NCI-H226 (cell line): ENCODE data around the gene ZBED1.
"Not testable (repeated sequence)": the region's sequence is repeated elsewhere in the genome, so short reads cannot be mapped to it uniquely, and the experiment has no call there.

Experiments
- DNase-seq: peaks from one replicate; pipeline ENCODE4 v3.0.0-alpha.2; 2015

Gene ZBED1

DNA sequence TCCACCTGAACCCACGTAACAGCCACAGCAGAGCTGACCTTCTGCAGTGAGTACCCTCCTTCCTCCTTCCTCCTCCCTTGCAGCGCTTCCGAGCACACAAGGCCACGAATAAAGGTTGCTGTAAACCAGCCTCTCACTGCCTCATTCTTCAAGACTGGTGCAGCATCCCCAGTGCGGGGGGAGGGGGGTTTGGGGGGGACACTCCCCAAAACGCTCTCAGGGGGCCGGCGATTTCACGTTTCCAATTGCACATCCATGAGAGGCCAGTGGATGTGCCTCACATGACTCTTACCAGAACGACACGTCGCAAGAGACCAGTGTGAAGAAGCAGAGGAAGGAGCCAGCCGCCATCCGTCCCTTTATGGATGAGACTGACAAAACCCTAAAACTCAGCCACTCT, 5.2 kb downstream of the ZBED1 start:
- DNase-seq, result no peak

DNA sequence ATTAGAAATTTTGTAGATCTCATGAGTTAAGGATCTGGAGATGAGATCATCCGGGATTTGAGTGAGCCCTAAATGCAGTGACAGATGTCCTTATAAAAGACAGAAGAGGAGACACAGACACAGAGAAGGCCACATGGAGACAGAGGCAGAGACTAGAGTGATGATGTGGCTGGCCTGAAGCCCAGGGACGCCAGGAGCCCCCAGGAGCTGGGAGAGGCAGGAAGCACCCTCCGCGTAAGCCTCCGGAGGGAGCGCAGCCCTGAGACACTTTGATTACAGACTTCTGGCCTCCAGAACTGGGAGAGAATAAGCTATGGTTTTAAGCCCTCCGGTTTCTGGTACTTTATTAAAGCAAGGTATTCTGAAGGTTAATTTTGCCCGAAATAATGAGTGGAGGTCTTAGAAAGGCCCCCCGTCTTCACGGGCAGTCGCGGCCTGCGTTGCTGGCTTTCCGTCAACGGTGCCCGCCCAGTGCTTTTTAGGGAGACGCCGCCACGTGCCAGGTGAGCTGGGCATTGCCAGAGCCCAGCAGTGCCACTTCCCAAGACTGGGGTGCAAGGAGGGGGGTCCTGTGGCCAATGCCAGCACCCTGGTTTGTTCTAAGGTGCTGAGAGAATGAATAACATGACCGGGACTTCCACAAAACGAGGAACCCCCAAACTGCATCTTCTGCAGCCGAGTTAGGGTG, 8.1 kb downstream of the ZBED1 start:
- DNase-seq, result no peak

DNA sequence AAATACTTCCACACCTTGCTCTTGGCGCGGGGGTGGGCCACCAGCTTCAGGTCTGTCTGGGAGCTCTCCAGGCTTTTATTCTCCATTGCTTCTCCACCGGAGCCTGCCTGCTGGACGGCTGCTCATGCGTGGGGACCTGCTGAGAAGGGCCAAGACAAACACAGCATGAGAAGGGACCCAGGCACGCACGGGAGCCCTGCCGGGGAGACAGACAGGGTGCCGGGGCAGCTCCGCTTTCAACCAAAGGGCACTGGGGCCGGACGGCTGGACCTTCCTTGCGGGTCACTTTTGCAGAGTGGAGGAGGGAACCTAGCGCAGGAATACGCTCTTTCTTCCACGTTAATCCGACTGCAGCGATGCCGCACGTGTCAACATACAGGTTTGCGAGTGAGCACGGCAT, 10.1 kb downstream of the ZBED1 start:
- DNase-seq, result no peak

DNA sequence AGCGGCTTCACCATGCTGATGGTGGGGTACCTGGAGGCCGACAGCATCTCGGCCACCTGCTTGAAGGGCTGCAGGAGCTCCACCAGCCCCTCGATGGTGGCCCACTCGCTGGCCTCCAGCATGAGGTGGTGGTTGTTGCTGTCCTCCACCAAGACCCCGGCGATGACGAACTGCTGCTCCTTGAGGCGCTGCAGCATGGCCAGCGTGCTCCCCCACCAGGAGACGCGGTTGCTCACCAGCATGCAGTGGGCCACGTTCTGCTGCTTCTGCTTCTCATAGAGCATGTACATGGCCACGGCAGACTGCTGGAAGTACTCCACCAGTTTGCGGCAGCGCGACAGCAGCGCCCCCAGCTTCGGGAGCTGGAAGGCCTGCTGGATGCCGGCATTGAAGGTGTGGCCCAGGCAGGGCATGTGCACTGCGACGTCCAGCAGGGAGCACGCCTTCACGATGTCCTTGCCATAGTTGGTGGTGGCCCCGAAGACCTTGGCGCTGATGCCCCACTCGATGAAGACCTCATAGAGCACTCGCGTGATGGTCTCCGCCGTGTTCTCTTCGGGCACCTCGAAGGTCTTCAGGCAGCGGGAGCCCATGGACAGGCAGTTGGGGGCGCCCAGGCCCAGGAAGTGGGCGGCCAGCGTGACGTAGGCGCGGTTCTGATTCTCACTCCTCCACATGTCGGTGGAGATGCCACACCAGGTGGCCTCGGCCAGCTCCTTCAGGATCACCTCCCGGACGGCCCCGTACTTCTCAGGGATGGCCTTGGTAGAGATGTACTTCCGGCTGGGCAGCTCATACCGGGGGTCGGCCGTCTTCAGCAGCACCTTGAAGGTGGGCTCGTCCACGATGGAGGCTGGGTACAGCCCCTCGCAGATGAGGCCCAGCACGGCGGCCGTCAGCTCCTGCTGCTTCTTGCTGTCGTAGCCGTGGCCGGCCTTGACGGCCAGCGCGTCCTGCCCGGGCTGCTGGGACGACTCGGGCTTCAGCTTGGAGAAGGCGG, 11.0 kb downstream of the ZBED1 start:
- no peak for DNase-seq

DNA sequence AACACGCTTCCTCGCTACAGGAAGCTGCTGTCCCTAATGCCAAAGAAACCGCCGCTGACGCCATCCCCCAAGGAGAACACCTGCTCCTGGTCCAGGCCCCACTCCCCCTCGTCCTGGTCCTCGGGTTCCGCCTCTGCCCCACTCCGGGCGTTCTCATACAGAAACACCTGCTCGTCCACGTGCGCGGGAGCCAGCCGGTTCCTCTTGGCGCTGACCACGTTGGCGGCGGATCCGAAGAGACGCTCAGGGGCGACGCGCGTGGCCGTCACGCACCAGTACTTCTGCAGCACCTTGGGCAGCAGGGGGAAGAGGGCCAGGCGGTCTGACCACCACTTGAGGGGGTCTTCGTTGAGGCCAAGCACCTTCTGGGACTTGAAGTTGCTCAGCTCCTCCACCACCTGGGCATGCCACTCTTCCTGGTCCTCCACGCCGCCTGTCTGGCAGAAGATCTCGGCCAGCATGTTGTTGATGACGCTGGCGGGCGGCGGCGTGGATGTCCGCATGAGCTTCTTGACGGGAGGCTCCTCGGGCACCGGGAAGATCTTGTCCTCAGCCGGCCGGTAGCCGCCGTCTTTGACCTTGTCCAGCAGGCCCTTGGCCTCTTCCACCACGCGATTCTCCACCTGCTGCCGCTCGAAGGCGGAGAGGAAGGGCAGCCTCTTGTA, 12.0 kb downstream of the ZBED1 start:
- DNase-seq, result no peak

DNA sequence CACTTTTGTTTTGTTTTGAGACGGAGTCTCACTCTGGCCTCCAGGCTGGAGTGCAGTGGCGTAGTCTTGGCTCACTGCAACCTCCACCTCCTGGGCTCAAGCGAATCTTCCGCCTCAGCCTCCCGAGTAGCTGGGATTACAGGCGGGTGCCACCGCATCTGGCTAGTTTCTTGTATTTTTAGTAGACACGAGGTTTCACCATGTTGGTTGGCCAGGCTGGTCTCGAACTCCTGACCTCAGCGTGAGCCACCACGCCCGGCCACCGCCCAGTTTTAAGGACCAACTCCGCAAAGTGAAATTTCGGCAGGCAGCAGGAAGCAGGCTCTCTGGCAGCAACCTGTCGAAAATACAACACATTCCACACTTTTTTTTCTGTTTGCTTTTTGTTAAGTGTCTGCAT, 13.4 kb downstream of the ZBED1 start:
- DNase-seq, result no peak

DNA sequence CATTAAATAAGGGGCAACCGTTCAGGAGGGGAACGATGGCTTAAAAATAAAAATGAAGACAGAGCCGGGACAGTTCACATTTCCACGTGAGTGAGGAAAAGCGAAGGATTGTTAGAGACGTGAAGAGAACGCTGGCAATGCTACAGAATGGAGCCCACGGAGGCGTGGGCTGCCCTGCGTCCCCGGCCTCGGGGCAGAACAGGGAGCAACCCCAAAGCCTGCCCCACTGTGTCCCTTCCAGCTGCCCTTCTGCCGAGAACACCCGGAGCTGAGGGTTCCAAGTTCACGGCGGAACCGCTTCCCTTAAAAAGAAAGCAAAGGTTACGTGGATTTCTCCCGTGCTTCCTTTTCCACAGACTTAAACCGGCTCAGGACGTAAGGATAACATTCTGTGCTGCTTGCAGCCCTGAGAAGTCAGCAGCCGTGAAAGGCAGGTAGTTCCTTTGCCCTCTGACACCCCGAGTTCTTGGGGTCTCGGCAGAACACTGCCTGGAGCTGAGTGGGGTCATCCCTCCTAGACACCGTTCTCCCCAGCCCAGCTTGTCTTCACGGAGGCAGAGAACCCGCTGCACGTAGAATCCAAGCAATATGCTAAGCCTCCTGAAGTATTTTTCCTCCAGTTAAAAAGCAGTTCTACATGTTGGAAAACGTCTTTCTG, 14.2 kb downstream of the ZBED1 start:
- DNase-seq, result no peak

DNA sequence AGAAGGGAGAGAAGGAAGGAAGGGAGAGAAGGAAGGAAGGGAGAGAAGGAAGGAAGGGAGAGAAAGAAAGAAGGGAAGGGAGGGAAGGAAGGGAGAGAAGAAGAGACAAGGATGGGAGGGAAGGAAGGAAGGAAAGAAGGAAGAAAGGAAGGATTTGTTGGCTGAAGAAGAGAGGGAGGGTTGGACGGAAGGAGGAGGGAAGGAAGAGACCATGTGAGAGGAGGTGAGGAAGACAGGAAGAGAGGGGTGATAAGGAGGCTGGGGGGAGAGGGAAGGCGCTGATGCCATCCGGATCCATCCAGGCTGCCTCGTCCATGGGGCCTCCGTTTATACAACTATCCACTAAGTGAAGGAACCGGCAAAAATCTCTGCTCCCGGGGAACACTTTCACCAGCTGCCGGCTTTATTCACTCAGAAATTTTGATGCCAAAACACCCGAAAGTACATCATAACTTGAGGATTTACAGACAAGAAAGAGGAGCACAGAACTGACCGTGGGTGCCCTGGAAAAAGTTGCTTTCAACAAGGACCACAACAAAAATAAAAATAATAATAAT, 14.9 kb downstream of the ZBED1 start:
- DNase-seq, result no peak

DNA sequence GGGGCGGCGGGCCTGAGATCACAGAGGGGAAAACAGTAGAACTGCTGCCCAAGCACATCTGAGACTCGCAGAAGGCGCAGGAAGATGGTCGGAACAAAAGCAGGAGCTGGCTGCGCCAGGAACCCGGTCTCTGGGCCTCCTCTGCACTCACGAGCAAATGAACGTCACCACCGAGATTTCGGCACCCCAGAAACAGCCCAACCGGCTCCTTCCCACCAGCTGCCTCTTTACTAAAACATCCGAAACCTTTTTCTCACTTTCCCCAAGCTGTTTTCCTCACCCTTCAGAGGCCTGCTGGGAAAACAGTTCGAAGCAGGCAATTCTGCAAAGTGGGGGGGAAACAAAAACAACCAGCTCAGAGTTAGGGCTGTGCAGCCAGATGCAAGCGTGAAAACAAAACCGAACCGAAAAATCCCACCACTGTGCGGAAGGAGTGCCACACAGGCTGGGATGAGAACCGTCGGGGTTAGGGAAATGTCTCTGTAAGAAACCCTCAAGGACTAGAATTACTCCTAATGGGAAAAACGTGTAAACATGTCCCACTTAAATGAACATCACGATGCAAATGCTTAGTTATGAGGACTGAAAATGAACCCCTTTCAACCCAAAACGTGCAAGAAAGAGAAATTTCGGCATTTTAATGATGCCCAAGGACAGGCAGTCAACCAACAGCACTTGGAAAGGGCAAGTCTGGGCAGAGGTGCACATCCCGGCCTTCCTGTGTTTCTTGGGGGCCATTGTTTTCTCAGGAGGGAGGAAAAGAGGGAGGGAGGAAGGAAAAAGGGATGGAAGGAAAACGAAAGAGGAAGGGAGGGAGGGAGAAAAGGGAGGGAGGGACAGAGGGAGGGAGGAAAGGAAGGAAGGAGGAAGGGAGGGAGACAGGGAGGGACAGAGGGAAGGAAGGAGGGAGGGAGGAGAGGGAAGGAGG, 15.8 kb downstream of the ZBED1 start:
- no peak for DNase-seq

DNA sequence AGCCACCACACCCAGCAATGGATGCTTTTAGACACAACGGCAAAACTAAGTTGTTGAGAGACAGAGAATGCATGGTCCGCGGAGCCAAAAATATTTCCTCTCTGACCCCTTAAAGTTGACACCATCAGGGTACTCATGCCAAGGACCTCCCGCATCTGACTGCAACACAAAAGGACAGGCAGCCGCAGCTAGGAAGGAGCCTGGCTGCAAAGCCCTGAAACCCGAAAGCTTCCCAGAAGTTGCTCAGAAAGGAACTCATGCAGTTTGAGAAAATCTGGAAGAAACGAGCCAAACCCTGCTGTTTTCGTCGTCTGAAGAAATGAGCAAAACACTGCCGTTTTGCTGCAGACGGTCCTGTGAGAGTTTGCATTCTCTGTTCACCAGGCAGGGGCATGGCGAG, 16.5 kb downstream of the ZBED1 start:
- no peak for DNase-seq

DNA sequence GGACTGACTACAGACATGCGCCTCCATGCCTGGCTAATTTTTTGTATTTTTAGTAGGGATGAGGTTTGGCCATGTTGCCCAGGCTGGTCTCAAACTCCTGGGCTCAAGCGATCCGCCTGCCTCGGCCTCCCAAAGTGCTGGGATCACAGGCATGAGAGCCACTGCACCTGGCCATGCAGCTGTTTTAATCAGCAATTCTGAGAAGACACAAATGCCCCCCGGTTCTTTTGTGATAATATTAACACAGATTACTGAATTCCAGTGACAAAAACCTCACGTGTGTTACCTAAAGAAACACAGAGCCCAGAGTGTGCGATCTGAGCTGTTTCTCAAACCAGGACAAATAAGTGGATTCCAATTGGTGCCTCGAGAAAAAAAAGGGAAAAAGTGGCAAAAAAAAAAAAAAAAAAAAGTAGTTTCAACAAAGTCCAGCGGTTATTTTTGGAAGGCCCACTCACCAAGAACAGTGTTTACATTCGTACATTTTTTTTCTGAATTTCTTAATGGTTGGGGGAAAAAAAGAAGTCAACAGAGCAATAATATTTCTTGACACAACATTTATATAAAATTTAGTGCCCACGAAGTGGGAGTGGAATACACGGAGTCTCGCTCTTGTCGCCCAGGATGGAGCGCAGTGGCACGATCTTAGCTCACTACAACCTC, 17.2 kb downstream of the ZBED1 start:
- DNase-seq, result no peak

DNA sequence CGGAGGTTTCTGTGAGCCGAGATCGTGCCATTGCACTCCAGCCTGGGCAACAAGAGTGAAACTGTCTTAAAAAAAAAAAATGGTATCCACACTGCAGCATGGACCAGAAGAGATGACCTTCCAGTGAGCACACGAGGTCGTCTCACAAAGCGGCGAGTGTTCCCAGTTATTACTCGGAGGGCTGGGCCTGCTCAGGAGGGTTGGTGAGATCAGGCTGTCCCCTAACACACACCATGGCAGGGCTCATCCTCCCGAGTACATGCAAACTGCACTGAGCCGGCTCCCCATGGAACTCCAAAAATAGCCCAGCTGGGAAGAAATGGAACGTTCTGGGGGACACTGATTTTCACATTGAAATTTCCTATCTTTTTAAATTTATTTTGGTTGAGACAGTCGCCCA, 19.2 kb downstream of the ZBED1 start:
- DNase-seq, result not testable (repeated sequence)

DNA sequence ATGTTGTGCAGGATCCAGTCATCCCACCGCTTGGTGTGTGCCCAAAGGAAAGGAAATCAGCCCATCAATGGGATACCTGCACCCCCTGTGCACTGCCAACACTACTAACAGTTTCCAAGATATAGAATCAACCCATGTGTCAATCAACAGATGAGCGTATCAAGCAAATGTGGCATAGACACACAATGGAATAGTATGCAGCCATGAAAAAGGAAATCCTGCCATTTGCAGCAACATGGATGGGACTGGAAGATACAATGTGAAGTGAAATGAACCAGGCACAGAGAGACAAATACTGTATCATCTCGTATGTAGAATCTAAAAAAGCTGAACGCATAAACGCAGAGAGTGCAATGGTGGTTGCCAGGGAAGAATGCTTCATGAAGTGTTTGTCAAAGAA, 20.8 kb downstream of the ZBED1 start:
- DNase-seq, result not testable (repeated sequence)

DNA sequence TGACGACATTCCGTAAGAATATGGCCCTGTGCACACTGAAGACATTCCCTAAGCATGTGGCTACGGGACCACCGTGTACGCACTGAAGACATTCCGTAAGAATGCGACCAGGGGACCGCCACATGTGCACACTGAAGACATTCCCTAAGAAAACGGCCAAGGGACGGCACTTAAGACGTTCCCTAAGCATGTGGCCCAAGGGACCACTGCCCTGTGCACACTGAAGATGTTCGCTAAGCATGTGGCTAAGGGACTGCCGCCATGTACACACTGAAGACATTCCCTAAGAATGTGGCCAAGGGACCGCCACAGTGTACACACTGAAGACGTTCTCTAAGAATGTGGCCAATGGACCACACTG, 21.4 kb downstream of the ZBED1 start:
- no peak for DNase-seq

DNA sequence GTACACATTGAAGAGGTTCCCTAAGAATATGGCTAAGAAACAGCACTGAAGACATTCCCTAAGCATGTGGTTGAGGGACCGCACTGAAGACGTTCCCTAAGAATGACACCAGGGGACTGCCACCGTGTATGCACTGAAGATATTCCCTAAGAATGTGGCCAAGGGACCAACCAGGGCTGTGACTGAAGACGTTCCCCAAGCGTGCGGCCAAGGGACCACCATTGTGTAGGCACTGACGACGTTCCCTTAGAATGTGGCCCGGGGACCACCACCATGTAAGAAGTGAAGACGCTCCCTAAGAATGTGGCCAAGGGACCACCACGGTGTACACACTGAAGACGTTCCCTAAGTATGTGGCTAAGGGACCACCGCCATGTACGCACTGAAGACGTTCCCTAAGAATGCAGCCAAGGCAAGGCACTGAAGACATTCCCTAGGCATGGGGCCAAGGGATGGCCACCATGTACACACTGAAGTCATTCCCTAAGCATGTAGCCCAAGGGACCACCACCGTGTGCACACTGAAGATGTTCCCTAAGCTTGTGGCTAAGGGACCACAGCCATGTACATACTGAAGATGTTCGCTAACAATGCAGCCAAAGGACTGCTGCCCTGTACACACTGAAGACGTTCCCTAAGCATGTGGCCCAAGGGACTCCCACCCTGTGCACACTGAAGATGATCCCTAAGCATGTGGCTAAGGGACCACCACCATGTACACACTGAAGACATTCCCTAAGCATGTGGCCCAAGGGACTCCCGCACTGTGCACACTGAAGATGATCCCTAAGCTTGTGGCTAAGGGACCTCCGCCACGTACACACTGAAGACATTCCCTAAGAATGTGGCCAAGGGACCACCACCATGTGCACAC, 22.0 kb downstream of the ZBED1 start:
- DNase-seq, result no peak

DNA sequence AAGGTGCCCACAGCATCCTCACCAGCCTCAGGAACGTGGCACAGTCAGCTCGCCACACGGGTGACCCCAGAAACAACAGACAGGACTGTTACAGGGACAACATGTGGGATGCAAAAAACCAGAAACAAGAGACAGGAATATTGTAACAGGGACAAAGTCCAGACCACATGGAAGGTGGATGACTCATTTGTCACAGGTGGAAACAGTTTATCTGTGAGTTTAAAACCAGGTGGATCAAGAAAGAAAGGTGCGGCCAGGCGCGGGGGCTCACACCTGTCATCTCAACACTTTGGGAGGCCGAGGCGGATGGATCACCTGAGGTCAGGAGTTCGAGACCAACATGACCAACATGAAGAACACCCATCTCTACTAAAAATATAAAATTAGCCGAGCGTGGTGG, 23.5 kb downstream of the ZBED1 start:
- not testable (repeated sequence) for DNase-seq

DNA sequence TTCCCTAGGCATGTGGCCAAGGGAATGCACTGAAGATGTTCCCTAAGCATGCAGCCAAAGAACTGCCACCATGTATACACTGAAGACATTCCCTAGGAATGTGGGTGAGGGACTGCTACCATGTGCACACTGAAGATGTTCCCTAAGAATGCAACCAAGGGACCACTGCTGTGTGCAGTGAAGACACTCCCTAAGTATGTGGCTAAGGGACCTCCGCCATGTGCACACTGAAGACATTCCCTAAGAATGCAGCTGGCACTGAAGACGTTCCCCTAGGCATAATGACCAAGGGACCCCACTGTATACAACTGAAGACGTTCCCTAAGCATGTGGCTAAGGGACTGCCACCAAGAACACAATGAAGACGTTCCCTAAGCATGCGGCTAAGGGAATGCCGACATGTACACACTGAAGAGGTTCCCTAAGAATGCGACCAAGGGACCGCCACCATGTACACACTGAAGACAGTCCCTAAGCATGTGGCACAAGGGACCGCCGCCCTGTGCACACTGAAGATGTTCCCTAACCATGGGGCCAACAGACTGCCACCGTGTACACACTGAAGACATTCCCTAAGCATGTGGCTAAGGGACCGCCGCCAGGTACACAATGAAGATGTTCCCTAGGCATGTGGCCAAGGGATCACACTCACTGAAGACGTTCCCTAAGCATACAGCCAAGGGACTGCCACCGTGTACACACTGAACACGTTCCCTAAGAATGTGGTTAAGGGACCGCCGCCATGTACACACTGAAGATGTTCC, 25.6 kb downstream of the ZBED1 start:
- DNase-seq, result no peak

DNA sequence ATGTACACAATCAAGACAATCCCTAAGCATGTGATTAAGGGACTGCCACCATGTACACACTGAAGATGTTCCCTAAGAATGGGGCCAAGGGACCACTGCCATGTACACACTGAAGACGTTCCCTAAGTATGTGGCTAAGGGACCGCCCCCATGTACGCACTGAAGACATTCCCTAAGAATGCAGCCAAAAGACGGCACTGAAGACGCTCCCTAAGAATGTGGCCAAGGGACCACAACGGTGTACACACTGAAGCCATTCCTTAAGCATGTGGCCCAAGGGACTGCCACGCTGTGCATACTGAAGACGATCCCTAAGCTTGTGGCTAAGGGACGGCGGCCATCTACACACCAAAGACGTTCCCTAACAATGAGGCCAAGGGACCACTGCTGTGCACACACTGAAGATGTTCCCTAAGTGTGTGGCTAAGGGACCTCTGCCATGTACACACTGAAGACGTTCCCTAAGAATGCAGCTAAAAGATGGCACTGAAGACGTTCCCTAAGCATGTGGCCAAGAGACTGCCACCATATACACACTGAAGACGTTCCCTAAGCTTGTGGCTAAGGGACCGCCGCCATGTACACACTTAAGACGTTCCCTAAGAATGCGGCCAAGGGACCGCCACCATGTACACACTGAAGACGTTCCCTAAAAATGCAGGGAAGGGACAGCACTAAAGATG, 26.4 kb downstream of the ZBED1 start:
- no peak for DNase-seq

DNA sequence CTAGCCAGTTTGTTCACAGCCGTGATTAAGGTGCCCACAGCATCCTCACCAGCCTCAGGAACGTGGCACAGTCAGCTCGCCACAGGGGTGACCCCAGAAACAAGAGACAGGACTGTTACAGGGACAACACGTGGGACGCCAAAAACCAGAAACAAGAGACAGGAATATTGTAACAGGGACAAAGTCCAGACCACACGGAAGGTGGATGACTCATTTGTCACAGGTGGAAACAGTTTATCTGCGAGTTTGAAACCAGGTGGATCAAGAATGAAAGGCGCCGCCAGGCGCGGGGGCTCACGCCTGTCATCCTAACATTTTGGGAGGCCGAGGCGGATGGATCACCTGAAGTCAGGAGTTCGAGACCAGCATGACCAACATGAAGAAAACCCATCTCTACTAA, 27.7 kb downstream of the ZBED1 start:
- not testable (repeated sequence) for DNase-seq
